GM12874 (cell line): Measurements from ENCODE around the gene ATF4.

Experiments
- CTCF ChIP-seq: IDR thresholded peaks from 2 replicates; pipeline ENCODE4 v1.5.1; 2011; ENCODE audit warnings: low read depth, mild to moderate bottlenecking, control low read depth, low read length, moderate library complexity; ENCODE audit not compliant: insufficient read depth

The ATF4 gene

GRCh38 chr22:39498368-39498767 is 22.0 kb upstream of the ATF4 start:
- TF ChIP-seq CTCF: no peak

GRCh38 chr22:39498802-39499201 is 21.6 kb upstream of the ATF4 start:
- TF ChIP-seq CTCF: no peak

GRCh38 chr22:39500101-39500500 is 20.3 kb upstream of the ATF4 start:
- no peak for TF ChIP-seq CTCF

- no peak for TF ChIP-seq CTCF
Observed at GRCh38 chr22:39501644-39502108, 18.7 kb upstream of the ATF4 start.

GRCh38 chr22:39502109-39502788 is 18.1 kb upstream of the ATF4 start, which contains the start of gene MIEF1:
Gene MIEF1, plus strand, starts transcription at chr22:39502290. Its CDS starts 9,005 bp downstream, at chr22:39511295.
- no peak for TF ChIP-seq CTCF

GRCh38 chr22:39502789-39503409 is 17.5 kb upstream of the ATF4 start:
- no peak for TF ChIP-seq CTCF

GRCh38 chr22:39503630-39504029 is 16.7 kb upstream of the ATF4 start:
- TF ChIP-seq CTCF: no peak
